Suprapubic skin (tissue), 4 donors: ENCODE measurements around the gene CALML3. TPM values are rescaled to one million over a fixed set of nuclear protein-coding genes. Genes with fewer than 3 reads are reported as not detected.

Experiments used
- DNase-seq, 2 donors: peaks; one replicate each; pipeline ENCODE4 v3.0.0-alpha.2; 2019; ENCODE audit warnings: low spot score in 2 of 2
- H3K27ac ChIP-seq: fragments of 200-600 bp; sonication (generic); one replicate; pipeline ENCODE4 v1.5.1; 2019
- H3K27me3 ChIP-seq: fragments of 200-600 bp; sonication (generic); one replicate; pipeline ENCODE4 v1.5.1; 2019
- H3K36me3 ChIP-seq: fragments of 200-600 bp; sonication (generic); one replicate; pipeline ENCODE4 v1.5.1; 2019
- H3K4me1 ChIP-seq: fragments of 200-600 bp; sonication (generic); one replicate; pipeline ENCODE4 v1.5.1; 2019
- H3K4me3 ChIP-seq: fragments of 200-600 bp; sonication (generic); one replicate; pipeline ENCODE4 v1.5.1; 2019; ENCODE audit warnings: mild to moderate bottlenecking
- H3K9me3 ChIP-seq: fragments of 200-600 bp; sonication (generic); one replicate; pipeline ENCODE4 v1.5.1; 2019
- EP300 ChIP-seq: sonication (generic); formaldehyde crosslinking; IDR thresholded peaks from one replicate; pipeline ENCODE4 v1.6.1; 2017; ENCODE audit warnings: antibody characterized with exemption
- POLR2A ChIP-seq, 2 donors: fragments of 450-650 bp; IDR thresholded peaks; one replicate each; pipeline ENCODE4 v1.6.1; 2017; ENCODE audit warnings: antibody characterized with exemption in 2 of 2, mild to moderate bottlenecking in 2 of 2, moderate library complexity in 2 of 2
- POLR2AphosphoS5 ChIP-seq, 3 donors: sonication (generic); formaldehyde crosslinking; IDR thresholded peaks; one replicate each; pipeline ENCODE4 v1.6.1; 2017; ENCODE audit warnings: antibody characterized with exemption in 3 of 3
- WGBS: methylation state at CpG from one replicate; pipeline ENCODE4 v1.1.5; 2018; 5-methylcytosine and 5-hydroxymethylcytosine counted together
- total RNA-seq, 4 donors: library from RNA; depleted of rRNA; stranded (reverse); fragments of >200 nt; gene quantifications; one replicate each; pipeline ENCODE4 v1.1.0, GENCODE V29; 2016
- TF ChIP-seq, protein P1 (sequence below), 2 donors: fragments of 200-600 bp in 1 of 2; fragments of 450-650 bp in 1 of 2; sonication (generic) in 1 of 2; IDR thresholded peaks; one replicate each; pipeline ENCODE4 v1.5.1; 2016 to 2019; ENCODE audit warnings: antibody characterized with exemption in 2 of 2, mild to moderate bottlenecking in 1 of 2, moderate library complexity in 1 of 2

Gene CALML3
- total RNA-seq, 4 donors from 2014 or later = 27.4 to 296 (median 105) TPM

- no peak for DNase-seq
- TF ChIP-seq POLR2A (IDR thresholded peaks at IDR 0.05) (no peak), EP300 (no peak), POLR2AphosphoS5 (IDR thresholded peaks at IDR 0.05) (no peak)
- TF ChIP-seq, protein P1, sequence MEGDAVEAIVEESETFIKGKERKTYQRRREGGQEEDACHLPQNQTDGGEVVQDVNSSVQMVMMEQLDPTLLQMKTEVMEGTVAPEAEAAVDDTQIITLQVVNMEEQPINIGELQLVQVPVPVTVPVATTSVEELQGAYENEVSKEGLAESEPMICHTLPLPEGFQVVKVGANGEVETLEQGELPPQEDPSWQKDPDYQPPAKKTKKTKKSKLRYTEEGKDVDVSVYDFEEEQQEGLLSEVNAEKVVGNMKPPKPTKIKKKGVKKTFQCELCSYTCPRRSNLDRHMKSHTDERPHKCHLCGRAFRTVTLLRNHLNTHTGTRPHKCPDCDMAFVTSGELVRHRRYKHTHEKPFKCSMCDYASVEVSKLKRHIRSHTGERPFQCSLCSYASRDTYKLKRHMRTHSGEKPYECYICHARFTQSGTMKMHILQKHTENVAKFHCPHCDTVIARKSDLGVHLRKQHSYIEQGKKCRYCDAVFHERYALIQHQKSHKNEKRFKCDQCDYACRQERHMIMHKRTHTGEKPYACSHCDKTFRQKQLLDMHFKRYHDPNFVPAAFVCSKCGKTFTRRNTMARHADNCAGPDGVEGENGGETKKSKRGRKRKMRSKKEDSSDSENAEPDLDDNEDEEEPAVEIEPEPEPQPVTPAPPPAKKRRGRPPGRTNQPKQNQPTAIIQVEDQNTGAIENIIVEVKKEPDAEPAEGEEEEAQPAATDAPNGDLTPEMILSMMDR (IDR thresholded peaks at IDR 0.05) = no peak
These were observed 45.1 kb upstream of the CALML3 start for GRCh38 chr10:5479481-5480161.

DNA sequence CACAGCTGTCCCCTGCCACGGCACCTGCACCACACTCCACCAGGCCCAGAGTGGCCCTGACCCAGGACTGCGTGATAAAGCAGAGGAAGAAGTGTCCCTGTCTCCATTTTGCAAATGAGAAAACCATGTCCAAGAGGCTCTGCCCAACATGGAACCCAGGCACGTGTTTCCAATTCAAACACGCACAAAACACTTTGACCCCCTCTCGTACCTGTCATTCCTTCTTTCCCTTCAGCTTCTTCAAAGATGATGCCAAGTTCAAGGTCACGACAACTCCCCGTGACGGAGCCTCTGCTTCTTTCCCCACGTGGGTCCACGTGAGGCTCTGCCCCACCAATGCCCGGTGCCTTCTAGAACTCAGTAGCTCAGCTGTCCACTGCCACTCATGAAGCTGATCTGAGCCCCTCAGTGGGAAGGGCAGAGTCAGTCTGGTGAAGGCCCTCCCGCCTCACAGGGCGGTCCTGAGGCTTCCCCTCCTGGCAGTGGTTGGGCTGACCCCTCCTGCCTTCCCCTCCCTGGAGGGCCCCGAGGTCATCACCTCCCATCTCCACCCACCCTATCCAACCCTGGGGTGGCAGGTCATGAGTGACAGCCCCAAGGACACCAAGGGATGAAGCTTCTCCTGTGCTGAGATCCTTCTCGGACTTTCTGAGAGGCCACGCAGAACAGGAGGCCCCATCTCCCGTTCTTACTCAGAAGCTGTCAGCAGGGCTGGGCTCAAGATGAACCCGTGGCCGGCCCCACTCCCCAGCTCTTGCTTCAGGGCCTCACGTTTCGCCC, 44.4 kb upstream of the CALML3 start:
- H3K9me3 ChIP-seq = no peaks in the 10 kb centered on the region
- no peaks in the 10 kb centered on the region for H3K36me3 ChIP-seq
- H3K4me3 ChIP-seq = no peak overlapping the region
- TF ChIP-seq EP300 (no peak), POLR2AphosphoS5 (IDR thresholded peaks at IDR 0.05) (no peak), POLR2A (IDR thresholded peaks at IDR 0.05) (no peak)
- TF ChIP-seq, protein P1 (IDR thresholded peaks at IDR 0.05) = no peak
- WGBS = 85% methylated on average over 19 of the region's 21 CpGs
- H3K27me3 ChIP-seq = no peaks in the 10 kb centered on the region
- H3K4me1 ChIP-seq = no peaks in the 10 kb centered on the region
- no peak overlapping the region for H3K27ac ChIP-seq
- no peak for DNase-seq

More at GRCh38 chr10:5479481-5480161, 45.1 kb upstream of the CALML3 start:
- Histone ChIP-seq H3K9me3 (no peaks in the 10 kb centered on the region), H3K4me3 (no peak overlapping the region), H3K36me3 (no peaks in the 10 kb centered on the region), H3K27ac (no peak overlapping the region), H3K27me3 (no peaks in the 10 kb centered on the region), H3K4me1 (peaks cover 4% of the 10 kb centered on the region)
- WGBS = 71% methylated on average over 13 of the region's 14 CpGs

DNA sequence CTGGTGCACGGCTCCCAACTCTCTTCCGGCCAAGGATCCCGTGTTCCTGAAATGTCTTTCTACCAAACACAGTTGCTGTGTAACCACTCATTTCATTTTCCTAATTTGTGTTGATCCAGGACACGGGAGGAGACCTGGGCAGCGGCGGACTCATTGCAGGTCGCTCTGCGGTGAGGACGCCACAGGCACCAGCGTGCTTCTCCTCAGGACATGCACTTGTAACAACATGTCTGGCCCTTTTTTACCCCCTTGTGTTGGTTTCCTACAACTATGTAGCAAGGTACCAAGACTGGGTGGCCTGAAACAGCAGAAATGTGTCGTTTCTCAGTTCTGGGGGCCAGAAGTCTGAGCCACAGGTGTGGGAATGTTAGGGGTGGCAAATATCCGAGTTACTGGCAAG, 43.6 kb upstream of the CALML3 start:
- Histone ChIP-seq H3K27ac (no peak overlapping the region), H3K36me3 (no peaks in the 10 kb centered on the region), H3K27me3 (no peaks in the 10 kb centered on the region), H3K4me1 (peaks cover 4% of the 10 kb centered on the region), H3K9me3 (no peaks in the 10 kb centered on the region), H3K4me3 (no peak overlapping the region)
- no peak for DNase-seq
- TF ChIP-seq POLR2AphosphoS5 (IDR thresholded peaks at IDR 0.05) (no peak), POLR2A (IDR thresholded peaks at IDR 0.05) (no peak), EP300 (no peak)
- TF ChIP-seq, protein P1 (IDR thresholded peaks at IDR 0.05) = no peak
- 82% methylated on average over 12 of the region's 12 CpGs for WGBS

DNA sequence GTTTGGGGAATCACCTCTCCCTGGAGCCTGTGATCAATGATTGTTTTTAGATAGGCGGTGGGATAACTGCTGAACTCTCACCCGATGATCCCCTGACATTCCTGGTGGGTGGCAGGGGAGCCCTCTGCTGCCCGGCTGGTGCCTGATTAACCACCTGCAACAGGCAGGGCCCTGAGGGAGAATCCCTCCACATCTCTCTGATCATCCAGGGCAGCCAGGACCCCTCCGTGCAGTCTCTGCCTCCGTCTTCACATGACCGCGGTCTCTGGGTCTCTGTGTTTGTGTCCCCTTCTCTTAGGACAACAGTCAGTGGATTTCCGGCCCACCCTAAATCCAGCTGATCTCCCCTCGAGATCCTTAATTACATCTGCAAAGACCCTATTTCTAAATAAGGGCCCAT, 42.7 kb upstream of the CALML3 start:
- no peaks in the 10 kb centered on the region for H3K36me3 ChIP-seq
- TF ChIP-seq POLR2AphosphoS5 (IDR thresholded peaks at IDR 0.05) = no peak
- TF ChIP-seq EP300 = no peak
- TF ChIP-seq, protein P1 (IDR thresholded peaks at IDR 0.05) = no peak
- no peak for TF ChIP-seq POLR2A (IDR thresholded peaks at IDR 0.05)
- no peaks in the 10 kb centered on the region for H3K27me3 ChIP-seq
- H3K4me1 ChIP-seq = peaks cover 13% of the 10 kb centered on the region
- WGBS = 93% methylated on average over 9 of the region's 9 CpGs
- no peaks in the 10 kb centered on the region for H3K9me3 ChIP-seq
- H3K27ac ChIP-seq = no peak overlapping the region
- DNase-seq = no peak
- H3K4me3 ChIP-seq = no peak overlapping the region

DNA sequence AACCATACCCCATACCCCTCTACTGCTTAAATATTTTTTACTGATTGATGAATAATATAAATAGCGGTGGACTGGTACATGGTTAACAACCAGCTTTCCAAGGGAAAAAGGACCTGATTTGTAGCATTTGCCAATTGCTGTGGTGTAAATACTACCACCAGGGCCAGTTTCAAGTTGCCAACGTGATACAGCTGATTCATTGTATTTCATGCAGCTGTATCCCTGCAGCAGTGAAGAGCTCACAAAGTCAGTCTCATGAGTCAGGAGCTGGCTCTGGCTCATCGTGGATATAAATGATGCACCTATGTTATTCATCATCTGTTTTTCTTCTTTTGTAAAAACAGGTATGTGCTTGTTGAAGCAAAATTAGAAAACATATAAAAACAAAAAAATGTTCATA, 40.6 kb upstream of the CALML3 start:
- H3K27ac ChIP-seq = no peak overlapping the region
- TF ChIP-seq POLR2A (IDR thresholded peaks at IDR 0.05) = no peak
- TF ChIP-seq, protein P1 (IDR thresholded peaks at IDR 0.05) = no peak
- no peak for TF ChIP-seq POLR2AphosphoS5 (IDR thresholded peaks at IDR 0.05)
- no peak for TF ChIP-seq EP300
- 43% methylated on average over 3 of the region's 3 CpGs for WGBS
- H3K9me3 ChIP-seq = no peaks in the 10 kb centered on the region
- H3K4me3 ChIP-seq = no peak overlapping the region
- peaks cover 16% of the 10 kb centered on the region for H3K4me1 ChIP-seq
- DNase-seq = no peak
- no peaks in the 10 kb centered on the region for H3K36me3 ChIP-seq
- no peaks in the 10 kb centered on the region for H3K27me3 ChIP-seq
